Measurements from ENCODE around the gene MGAT1.
"Not testable (repeated sequence)": the region's sequence is repeated elsewhere in the genome, so short reads cannot be mapped to it uniquely, and the experiment has no call there.

DNA sequence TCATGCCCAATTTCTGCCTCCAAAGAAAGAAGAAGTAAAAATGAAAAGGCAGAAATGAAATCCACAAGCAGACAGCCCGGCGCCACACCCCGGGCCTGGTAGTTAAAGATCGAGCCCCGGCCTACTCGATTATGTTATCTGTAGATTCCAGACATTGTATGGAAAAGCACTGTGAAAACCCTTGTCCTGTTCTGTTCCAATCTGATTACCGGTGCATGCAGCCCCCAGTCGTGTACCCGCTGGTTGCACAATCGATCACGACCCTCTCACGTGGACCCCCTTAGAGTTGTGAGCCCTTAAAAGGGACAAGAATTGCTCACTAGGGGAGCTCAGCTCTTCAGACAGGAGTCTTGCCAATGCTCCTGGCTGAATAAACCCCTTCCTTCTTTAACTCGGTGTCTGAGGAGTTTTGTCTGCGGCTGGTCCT, 20.7 kb downstream of the MGAT1 start:
- TF ChIP-seq, protein P1, sequence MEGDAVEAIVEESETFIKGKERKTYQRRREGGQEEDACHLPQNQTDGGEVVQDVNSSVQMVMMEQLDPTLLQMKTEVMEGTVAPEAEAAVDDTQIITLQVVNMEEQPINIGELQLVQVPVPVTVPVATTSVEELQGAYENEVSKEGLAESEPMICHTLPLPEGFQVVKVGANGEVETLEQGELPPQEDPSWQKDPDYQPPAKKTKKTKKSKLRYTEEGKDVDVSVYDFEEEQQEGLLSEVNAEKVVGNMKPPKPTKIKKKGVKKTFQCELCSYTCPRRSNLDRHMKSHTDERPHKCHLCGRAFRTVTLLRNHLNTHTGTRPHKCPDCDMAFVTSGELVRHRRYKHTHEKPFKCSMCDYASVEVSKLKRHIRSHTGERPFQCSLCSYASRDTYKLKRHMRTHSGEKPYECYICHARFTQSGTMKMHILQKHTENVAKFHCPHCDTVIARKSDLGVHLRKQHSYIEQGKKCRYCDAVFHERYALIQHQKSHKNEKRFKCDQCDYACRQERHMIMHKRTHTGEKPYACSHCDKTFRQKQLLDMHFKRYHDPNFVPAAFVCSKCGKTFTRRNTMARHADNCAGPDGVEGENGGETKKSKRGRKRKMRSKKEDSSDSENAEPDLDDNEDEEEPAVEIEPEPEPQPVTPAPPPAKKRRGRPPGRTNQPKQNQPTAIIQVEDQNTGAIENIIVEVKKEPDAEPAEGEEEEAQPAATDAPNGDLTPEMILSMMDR (IDR thresholded peaks at IDR 0.05) = not testable (repeated sequence)
- not testable (repeated sequence) for TF ChIP-seq POLR2A (IDR thresholded peaks at IDR 0.05)
